ENCODE data around the gene DCHS1. TPM values are rescaled to one million over a fixed set of nuclear protein-coding genes. Genes with fewer than 3 reads are reported as not detected.

Gene DCHS1
- total and polyA plus RNA-seq, 2 of the 13 experiments (the other 11 are each of a cell fraction or from before 2014, with no cell fraction given) = under 0.01 to 0.03 TPM

DNA sequence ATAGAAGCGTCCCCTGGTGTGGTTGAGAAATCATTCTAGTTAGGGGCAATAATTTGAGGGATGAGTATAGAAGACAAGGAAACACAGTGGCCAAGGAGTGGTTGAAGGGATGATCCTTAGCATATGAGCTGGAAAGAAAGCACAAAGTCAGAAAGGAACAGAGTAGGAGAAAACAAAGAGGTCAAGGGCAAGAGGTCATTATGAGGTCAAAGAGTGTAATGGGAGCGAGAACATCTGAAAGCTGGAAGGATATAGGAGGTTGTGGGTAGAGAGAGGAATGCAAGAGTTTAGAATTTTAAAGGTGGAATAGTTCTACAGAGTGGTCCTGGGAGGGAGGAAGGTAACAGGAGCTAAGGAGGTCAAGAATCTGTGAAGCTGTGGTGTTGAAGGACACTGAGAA is 2.0 kb downstream of the DCHS1 start (continued):
- TF ChIP-seq, protein P1, sequence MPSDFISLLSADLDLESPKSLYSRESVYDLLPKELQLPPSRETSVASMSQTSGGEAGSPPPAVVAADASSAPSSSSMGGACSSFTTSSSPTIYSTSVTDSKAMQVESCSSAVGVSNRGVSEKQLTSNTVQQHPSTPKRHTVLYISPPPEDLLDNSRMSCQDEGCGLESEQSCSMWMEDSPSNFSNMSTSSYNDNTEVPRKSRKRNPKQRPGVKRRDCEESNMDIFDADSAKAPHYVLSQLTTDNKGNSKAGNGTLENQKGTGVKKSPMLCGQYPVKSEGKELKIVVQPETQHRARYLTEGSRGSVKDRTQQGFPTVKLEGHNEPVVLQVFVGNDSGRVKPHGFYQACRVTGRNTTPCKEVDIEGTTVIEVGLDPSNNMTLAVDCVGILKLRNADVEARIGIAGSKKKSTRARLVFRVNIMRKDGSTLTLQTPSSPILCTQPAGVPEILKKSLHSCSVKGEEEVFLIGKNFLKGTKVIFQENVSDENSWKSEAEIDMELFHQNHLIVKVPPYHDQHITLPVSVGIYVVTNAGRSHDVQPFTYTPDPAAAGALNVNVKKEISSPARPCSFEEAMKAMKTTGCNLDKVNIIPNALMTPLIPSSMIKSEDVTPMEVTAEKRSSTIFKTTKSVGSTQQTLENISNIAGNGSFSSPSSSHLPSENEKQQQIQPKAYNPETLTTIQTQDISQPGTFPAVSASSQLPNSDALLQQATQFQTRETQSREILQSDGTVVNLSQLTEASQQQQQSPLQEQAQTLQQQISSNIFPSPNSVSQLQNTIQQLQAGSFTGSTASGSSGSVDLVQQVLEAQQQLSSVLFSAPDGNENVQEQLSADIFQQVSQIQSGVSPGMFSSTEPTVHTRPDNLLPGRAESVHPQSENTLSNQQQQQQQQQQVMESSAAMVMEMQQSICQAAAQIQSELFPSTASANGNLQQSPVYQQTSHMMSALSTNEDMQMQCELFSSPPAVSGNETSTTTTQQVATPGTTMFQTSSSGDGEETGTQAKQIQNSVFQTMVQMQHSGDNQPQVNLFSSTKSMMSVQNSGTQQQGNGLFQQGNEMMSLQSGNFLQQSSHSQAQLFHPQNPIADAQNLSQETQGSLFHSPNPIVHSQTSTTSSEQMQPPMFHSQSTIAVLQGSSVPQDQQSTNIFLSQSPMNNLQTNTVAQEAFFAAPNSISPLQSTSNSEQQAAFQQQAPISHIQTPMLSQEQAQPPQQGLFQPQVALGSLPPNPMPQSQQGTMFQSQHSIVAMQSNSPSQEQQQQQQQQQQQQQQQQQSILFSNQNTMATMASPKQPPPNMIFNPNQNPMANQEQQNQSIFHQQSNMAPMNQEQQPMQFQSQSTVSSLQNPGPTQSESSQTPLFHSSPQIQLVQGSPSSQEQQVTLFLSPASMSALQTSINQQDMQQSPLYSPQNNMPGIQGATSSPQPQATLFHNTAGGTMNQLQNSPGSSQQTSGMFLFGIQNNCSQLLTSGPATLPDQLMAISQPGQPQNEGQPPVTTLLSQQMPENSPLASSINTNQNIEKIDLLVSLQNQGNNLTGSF (CRISPR knock-in tag; IDR thresholded peaks at IDR 0.05) = no peak
- TF ChIP-seq, protein P2, sequence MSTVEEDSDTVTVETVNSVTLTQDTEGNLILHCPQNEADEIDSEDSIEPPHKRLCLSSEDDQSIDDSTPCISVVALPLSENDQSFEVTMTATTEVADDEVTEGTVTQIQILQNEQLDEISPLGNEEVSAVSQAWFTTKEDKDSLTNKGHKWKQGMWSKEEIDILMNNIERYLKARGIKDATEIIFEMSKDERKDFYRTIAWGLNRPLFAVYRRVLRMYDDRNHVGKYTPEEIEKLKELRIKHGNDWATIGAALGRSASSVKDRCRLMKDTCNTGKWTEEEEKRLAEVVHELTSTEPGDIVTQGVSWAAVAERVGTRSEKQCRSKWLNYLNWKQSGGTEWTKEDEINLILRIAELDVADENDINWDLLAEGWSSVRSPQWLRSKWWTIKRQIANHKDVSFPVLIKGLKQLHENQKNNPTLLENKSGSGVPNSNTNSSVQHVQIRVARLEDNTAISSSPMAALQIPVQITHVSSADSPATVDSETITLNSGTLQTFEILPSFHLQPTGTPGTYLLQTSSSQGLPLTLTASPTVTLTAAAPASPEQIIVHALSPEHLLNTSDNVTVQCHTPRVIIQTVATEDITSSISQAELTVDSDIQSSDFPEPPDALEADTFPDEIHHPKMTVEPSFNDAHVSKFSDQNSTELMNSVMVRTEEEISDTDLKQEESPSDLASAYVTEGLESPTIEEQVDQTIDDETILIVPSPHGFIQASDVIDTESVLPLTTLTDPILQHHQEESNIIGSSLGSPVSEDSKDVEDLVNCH (CRISPR knock-in tag; IDR thresholded peaks at IDR 0.05) = no peak
- TF ChIP-seq ZNF850 (CRISPR knock-in tag; conservative IDR thresholded peaks at IDR 0.05) = no peak
- TF ChIP-seq, protein P3, sequence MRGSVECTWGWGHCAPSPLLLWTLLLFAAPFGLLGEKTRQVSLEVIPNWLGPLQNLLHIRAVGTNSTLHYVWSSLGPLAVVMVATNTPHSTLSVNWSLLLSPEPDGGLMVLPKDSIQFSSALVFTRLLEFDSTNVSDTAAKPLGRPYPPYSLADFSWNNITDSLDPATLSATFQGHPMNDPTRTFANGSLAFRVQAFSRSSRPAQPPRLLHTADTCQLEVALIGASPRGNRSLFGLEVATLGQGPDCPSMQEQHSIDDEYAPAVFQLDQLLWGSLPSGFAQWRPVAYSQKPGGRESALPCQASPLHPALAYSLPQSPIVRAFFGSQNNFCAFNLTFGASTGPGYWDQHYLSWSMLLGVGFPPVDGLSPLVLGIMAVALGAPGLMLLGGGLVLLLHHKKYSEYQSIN (CRISPR knock-in tag; IDR thresholded peaks at IDR 0.05; ENCODE audit: borderline replicate concordance) = no peak
- TF ChIP-seq, protein P4, sequence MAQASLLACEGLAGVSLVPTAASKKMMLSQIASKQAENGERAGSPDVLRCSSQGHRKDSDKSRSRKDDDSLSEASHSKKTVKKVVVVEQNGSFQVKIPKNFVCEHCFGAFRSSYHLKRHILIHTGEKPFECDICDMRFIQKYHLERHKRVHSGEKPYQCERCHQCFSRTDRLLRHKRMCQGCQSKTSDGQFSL (CRISPR knock-in tag; IDR thresholded peaks at IDR 0.05) = no peak
